Hepatocyte (in vitro differentiated cells): Measurements from ENCODE around the gene BCO1. TPM values are rescaled to one million over a fixed set of nuclear protein-coding genes. Genes with fewer than 3 reads are reported as not detected.

Source experiments
- DNase-seq: peaks from one replicate; pipeline ENCODE4 v3.0.0-alpha.2; 2016; ENCODE audit warnings: low spot score
- H2AFZ ChIP-seq: fragments of 200-600 bp; sonication (generic); 2 replicates; pipeline ENCODE4 v1.6.0; 2016; ENCODE audit warnings: antibody characterized with exemption, mild to moderate bottlenecking
- H3K27ac ChIP-seq: fragments of 200-600 bp; sonication (generic); 2 replicates; pipeline ENCODE4 v1.5.1; 2016; ENCODE audit warnings: mild to moderate bottlenecking
- H3K27me3 ChIP-seq: fragments of 200-600 bp; sonication (generic); 2 replicates; pipeline ENCODE4 v1.6.1; 2016
- H3K36me3 ChIP-seq: fragments of 200-600 bp; sonication (generic); replicated peaks from 2 replicates; pipeline ENCODE4 v1.5.1; 2016; ENCODE audit warnings: low read depth; ENCODE audit not compliant: insufficient read depth
- H3K4me1 ChIP-seq: fragments of 200-600 bp; sonication (generic); 2 replicates; pipeline ENCODE4 v1.5.1; 2016; ENCODE audit warnings: mild to moderate bottlenecking, moderate library complexity; ENCODE audit not compliant: insufficient read depth
- H3K4me2 ChIP-seq: fragments of 200-600 bp; sonication (generic); 2 replicates; pipeline ENCODE4 v1.6.0; 2016
- H3K4me3 ChIP-seq: fragments of 200-600 bp; sonication (generic); 2 replicates; pipeline ENCODE4 v1.5.1; 2016; ENCODE audit warnings: mild to moderate bottlenecking
- H3K79me2 ChIP-seq: fragments of 200-600 bp; sonication (generic); 2 replicates; pipeline ENCODE4 v1.6.0; 2017; ENCODE audit warnings: mild to moderate bottlenecking
- H3K9me2 ChIP-seq: fragments of 200-600 bp; sonication (generic); replicated peaks from 2 replicates; pipeline ENCODE4 v1.6.0; 2017; ENCODE audit warnings: mild to moderate bottlenecking; ENCODE audit not compliant: insufficient read depth
- H3K9me3 ChIP-seq: fragments of 200-600 bp; sonication (generic); 2 replicates; pipeline ENCODE4 v1.5.1; 2016; ENCODE audit warnings: low read depth, mild to moderate bottlenecking
- H4K20me1 ChIP-seq: fragments of 200-600 bp; sonication (generic); 2 replicates; pipeline ENCODE4 v1.6.0; 2016; ENCODE audit warnings: mild to moderate bottlenecking; ENCODE audit not compliant: insufficient read depth, poor library complexity, severe bottlenecking
- EZH2 ChIP-seq: fragments of 200-600 bp; sonication (generic); IDR thresholded peaks from 2 replicates; pipeline ENCODE4 v1.6.1; 2016; ENCODE audit warnings: antibody characterized with exemption, mild to moderate bottlenecking, borderline replicate concordance
- EZH2phosphoT487 ChIP-seq: fragments of 200-600 bp; sonication (generic); IDR thresholded peaks from one replicate; pipeline ENCODE4 v1.6.1; 2018; ENCODE audit warnings: antibody characterized with exemption, mild to moderate bottlenecking, low read depth, moderate library complexity; ENCODE audit not compliant: unreplicated experiment, severe bottlenecking
- WGBS: methylation state at CpG from one replicate; pipeline ENCODE4 v1.1.6; 2016; ENCODE audit warnings: low lambda C conversion rate; ENCODE audit errors: missing lambda C conversion rate; 5-methylcytosine and 5-hydroxymethylcytosine counted together
- polyA plus RNA-seq: library from polyadenylated mRNA; unstranded; fragments of >200 nt; fragmentation: Nextera tagmentation; extraction: Ambion mirVana; gene quantifications from 2 replicates; pipeline ENCODE4 v1.2.1, GENCODE V29; 2016
- total RNA-seq: library from RNA; depleted of rRNA; stranded (reverse); fragments of >200 nt; gene quantifications from 2 replicates; pipeline ENCODE4 v1.2.3, GENCODE V29; 2014
- TF ChIP-seq, protein P1 (sequence below): fragments of 200-600 bp; sonication (generic); IDR thresholded peaks from 2 replicates; pipeline ENCODE4 v1.5.1; 2016; ENCODE audit warnings: antibody characterized with exemption, mild to moderate bottlenecking; ENCODE audit not compliant: poor library complexity

The BCO1 gene
- total and polyA plus RNA-seq, 2 experiments from 2014 or later, result 1.6 to 2.4 TPM

DNA sequence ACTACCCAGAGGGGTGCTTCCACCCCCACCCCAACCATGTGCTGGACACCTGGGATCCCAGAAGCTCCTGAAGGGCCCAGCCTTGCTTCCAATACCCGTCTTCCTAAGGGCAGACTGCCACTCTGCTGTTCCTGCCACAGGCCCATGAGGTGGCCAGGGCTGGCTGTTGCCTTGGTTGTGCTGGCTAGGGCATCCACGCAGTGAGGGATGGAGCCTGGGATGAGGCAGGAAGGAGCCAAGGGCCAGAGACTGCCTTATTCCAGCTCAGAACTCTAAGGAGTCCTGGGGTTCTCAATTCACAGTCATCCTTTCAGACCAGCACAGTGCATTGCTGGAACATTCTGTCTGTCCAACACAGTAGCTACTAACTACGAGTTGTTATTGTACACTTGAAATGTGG is 37.8 kb downstream of the BCO1 start:
- WGBS, result 95% methylated on average over 3 of the region's 3 CpGs

DNA sequence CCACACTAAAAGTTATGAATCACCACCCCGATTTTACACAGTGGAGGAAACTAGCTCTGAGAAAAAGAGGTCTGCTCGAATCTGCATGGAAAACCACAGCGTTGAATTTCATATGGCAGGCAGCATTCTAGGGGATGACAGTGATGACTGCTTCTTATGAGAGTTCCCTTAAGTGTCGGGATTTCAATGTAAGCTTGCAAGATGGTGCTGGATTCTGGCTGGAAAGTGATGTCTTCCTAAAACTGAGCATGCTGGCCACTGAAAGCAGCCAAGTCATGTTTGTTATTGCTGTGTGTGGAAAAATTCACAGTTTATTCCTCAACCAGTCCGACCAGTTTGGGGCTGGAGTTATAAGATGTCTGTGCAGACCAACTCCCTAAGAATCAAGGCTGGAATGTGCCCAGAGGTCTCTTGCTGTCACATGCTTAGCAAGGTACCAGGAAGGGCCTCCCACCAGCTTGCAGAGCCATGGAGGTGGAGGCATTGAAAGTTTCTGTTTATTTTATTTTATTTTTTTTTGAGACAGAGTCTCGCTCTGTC is 39.1 kb downstream of the BCO1 start:
- TF ChIP-seq, protein P1, sequence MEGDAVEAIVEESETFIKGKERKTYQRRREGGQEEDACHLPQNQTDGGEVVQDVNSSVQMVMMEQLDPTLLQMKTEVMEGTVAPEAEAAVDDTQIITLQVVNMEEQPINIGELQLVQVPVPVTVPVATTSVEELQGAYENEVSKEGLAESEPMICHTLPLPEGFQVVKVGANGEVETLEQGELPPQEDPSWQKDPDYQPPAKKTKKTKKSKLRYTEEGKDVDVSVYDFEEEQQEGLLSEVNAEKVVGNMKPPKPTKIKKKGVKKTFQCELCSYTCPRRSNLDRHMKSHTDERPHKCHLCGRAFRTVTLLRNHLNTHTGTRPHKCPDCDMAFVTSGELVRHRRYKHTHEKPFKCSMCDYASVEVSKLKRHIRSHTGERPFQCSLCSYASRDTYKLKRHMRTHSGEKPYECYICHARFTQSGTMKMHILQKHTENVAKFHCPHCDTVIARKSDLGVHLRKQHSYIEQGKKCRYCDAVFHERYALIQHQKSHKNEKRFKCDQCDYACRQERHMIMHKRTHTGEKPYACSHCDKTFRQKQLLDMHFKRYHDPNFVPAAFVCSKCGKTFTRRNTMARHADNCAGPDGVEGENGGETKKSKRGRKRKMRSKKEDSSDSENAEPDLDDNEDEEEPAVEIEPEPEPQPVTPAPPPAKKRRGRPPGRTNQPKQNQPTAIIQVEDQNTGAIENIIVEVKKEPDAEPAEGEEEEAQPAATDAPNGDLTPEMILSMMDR, result no peak
- no peak for TF ChIP-seq EZH2
- TF ChIP-seq EZH2phosphoT487, result no peak
- Histone ChIP-seq H3K27me3 (no peaks in the 10 kb centered on the region), H3K4me1 (peaks cover 38% of the 10 kb centered on the region), H4K20me1 (no peaks in the 10 kb centered on the region), H3K9me3 (no peaks in the 10 kb centered on the region), H3K4me3 (no peak overlapping the region), H3K79me2 (no peaks in the 10 kb centered on the region), H3K27ac (peak overlapping the region; percentile 96), H3K36me3 (no peaks in the 10 kb centered on the region), H3K9me2 (no peaks in the 10 kb centered on the region), H3K4me2 (peak overlapping the region; percentile 5), H2AFZ (no peak overlapping the region)
- 72% methylated on average over 6 of the region's 6 CpGs for WGBS
- DNase-seq, result peak; percentile 71

More for the DNA sequence above, 37.8 kb downstream of the BCO1 start:
- peaks cover 38% of the 10 kb centered on the region for H3K4me1 ChIP-seq
- H3K27ac ChIP-seq, result peak overlapping the region; percentile 96
- H2AFZ ChIP-seq, result no peak overlapping the region
- no peaks in the 10 kb centered on the region for H3K79me2 ChIP-seq
- TF ChIP-seq EZH2phosphoT487 (no peak), EZH2 (no peak)
- TF ChIP-seq, protein P1, result no peak
- no peaks in the 10 kb centered on the region for H3K9me3 ChIP-seq
- H3K9me2 ChIP-seq, result no peaks in the 10 kb centered on the region
- H3K36me3 ChIP-seq, result no peaks in the 10 kb centered on the region
- no peak overlapping the region for H3K4me2 ChIP-seq
- no peaks in the 10 kb centered on the region for H4K20me1 ChIP-seq
- DNase-seq, result no peak
- no peak overlapping the region for H3K4me3 ChIP-seq
- no peaks in the 10 kb centered on the region for H3K27me3 ChIP-seq

DNA sequence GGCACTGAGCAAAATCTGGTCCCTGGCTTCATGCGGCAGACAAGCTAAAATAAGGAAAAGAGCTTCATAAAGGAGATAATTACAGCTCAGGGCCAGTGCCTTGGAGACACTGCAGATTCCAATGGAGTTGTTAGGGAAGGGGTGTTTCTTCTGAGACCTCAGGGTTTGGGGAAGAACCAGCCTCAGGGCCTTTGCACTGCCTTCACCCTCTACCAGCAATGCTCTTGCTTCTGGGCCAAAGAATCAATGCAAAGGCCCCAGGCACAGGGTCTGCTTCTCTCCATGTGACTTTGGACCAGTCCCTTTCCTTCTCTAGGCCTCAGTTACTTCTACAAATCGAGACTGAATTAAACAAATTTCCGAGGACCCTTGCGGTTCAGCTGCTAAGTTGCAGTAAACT is 40.0 kb downstream of the BCO1 start:
- 98% methylated on average over 4 of the region's 4 CpGs for WGBS
- no peak for DNase-seq
- no peak overlapping the region for H3K4me3 ChIP-seq
- no peak overlapping the region for H2AFZ ChIP-seq
- no peaks in the 10 kb centered on the region for H3K79me2 ChIP-seq
- H3K9me3 ChIP-seq, result no peaks in the 10 kb centered on the region
- H3K4me1 ChIP-seq, result peaks cover 34% of the 10 kb centered on the region
- H3K9me2 ChIP-seq, result no peaks in the 10 kb centered on the region
- H4K20me1 ChIP-seq, result no peaks in the 10 kb centered on the region
- TF ChIP-seq, protein P1, result no peak
- TF ChIP-seq EZH2phosphoT487 (no peak), EZH2 (no peak)
- no peak overlapping the region for H3K4me2 ChIP-seq
- no peaks in the 10 kb centered on the region for H3K27me3 ChIP-seq
- H3K36me3 ChIP-seq, result no peaks in the 10 kb centered on the region
- peak overlapping the region; percentile 96 for H3K27ac ChIP-seq
